Right cardiac atrium (tissue), 5 donors: Measurements from ENCODE around the gene TBC1D9. TPM values are rescaled to one million over a fixed set of nuclear protein-coding genes. Genes with fewer than 3 reads are reported as not detected.

ENCODE experiments used
- ATAC-seq, 2 donors: fragments of 200-7000 bp; cut with Tn5 transposase; one replicate each; pipeline versions ENCODE4 v1.8.0 to v1.9.1; 2020; ENCODE audit warnings: moderate library complexity in 2 of 2, mild to moderate bottlenecking in 1 of 2
- DNase-seq, 3 donors: peaks; one replicate each; pipeline ENCODE4 v3.0.0-alpha.2; 2020
- H3K27ac ChIP-seq: one replicate; pipeline ENCODE4 v1.5.1; 2013; ENCODE audit warnings: mild to moderate bottlenecking, low read length, control low read depth, moderate library complexity
- H3K27me3 ChIP-seq: one replicate; pipeline ENCODE4 v1.6.1; 2013; ENCODE audit not compliant: control insufficient read depth, insufficient read depth
- H3K4me1 ChIP-seq: one replicate; pipeline ENCODE4 v1.6.1; 2013; ENCODE audit warnings: low read length; ENCODE audit not compliant: control insufficient read depth, insufficient read depth
- H3K4me3 ChIP-seq: one replicate; pipeline ENCODE4 v1.5.1; 2013; ENCODE audit warnings: low read length, control low read depth
- H3K9me3 ChIP-seq: one replicate; pipeline ENCODE4 v1.6.1; 2013; ENCODE audit warnings: low read length; ENCODE audit not compliant: control insufficient read depth
- WGBS: extraction: QIAGEN DNeasy Blood & Tissue Kit; methylation state at CpG from one replicate; pipeline ENCODE4 v1.1.7; 2013; 5-methylcytosine and 5-hydroxymethylcytosine counted together
- intact Hi-C, 4 donors: fragments of 100-400 bp; cut with DNase I; formaldehyde crosslinking; loops; one replicate each; pipeline versions ENCODE4 v1.11.0 to v1.14.0; 2022 to 2023
- polyA plus RNA-seq: library from polyadenylated mRNA; stranded (reverse); fragments of 200-250 nt; gene quantifications from one replicate; pipeline ENCODE4 v1.2.3, GENCODE V29; 2013
- total RNA-seq, 4 donors: library from RNA; stranded (reverse); fragmentation: NEBNext Ultra II Directional; extraction: Animal tissue kit (Norgen Biotek cat#: 25700); gene quantifications; one replicate each; pipeline ENCODE4 v1.2.1, GENCODE V29; 2021
- donor health status: healthy with polysubstance abuse.
- donor health status: DM: no; HTN: yes; CAD: no.
- donor health status: DM: no; HTN: no; CAD: no.
- donor health status: DM: no; HTN: yes; CAD: no; lungs with severe emphysema.
- donor health status: DM: yes; HTN: yes; CAD: no.

Gene TBC1D9
- total and polyA plus RNA-seq, 5 donors, result 5.1 to 13.6 (median 12.7) TPM

- Histone ChIP-seq H3K9me3 (no peaks in the 10 kb centered on the region), H3K27me3 (no peaks in the 10 kb centered on the region), H3K4me3 (no peak overlapping the region), H3K27ac (no peak overlapping the region), H3K4me1 (no peaks in the 10 kb centered on the region)
- WGBS, result 43% methylated on average over 3 of the region's 3 CpGs
- intact Hi-C loops, result no loop called here
- ATAC-seq (no peak), DNase-seq (no peak)
Observed at GRCh38 chr4:140781596-140781995, 25.4 kb upstream of the TBC1D9 start.

- Histone ChIP-seq H3K4me1 (no peaks in the 10 kb centered on the region), H3K4me3 (no peak overlapping the region), H3K9me3 (no peaks in the 10 kb centered on the region), H3K27me3 (no peaks in the 10 kb centered on the region), H3K27ac (no peak overlapping the region)
- DNase-seq, result no peak
- intact Hi-C loops, result no loop called here
- WGBS, result 75% methylated on average over 2 of the region's 2 CpGs
- ATAC-seq, result no peak
Observed at GRCh38 chr4:140777894-140778293, 21.7 kb upstream of the TBC1D9 start.

DNA sequence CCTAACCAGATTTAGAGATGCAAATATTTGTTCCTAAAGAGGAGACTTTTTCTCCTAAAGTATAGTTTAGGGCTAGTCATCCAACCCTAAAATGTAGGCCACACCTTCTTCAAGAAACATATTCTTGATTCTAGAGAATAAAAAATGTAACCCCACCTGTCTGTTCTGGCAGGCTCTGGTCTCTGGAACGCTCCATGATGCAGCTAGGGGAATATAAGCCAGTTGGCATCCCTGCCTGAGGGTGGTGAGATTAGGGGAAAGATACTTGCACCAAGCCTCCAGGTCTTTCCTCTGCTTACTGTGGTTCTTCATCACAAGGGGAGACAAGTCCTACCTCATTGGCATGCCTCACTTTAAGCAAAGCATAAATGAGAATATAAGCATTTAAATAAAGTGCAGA is 21.2 kb upstream of the TBC1D9 start:
- WGBS, result 73% methylated on average over 1 of the region's 1 CpG
- no peaks in the 10 kb centered on the region for H3K9me3 ChIP-seq
- H3K27ac ChIP-seq, result no peak overlapping the region
- no peaks in the 10 kb centered on the region for H3K27me3 ChIP-seq
- intact Hi-C loops, result no loop called here
- H3K4me1 ChIP-seq, result no peaks in the 10 kb centered on the region
- DNase-seq (no peak), ATAC-seq (no peak)
- no peak overlapping the region for H3K4me3 ChIP-seq

DNA sequence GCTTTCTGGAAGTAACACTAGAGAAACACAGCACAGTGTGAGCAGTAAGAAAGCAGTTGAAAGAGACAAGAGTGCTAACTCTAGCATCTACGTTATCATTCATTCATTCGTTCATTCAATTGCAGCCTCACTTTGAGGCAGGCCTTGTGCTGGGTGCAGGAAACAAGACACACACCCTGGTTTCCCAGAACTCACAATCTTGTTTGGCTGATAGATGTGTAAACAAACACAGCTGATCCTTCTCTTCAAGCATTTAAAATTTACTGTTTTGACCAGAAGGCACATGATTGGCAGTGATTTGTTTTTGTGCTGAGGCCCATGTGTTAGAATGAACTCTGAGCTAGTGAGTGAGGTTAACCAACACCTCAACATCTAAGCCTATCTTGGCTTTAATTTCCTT is 20.4 kb upstream of the TBC1D9 start:
- no peak overlapping the region for H3K4me3 ChIP-seq
- intact Hi-C loops, result no loop called here
- H3K27ac ChIP-seq, result no peak overlapping the region
- no peak for ATAC-seq
- no peaks in the 10 kb centered on the region for H3K4me1 ChIP-seq
- H3K27me3 ChIP-seq, result no peaks in the 10 kb centered on the region
- H3K9me3 ChIP-seq, result no peaks in the 10 kb centered on the region
- WGBS, result 60% methylated on average over 2 of the region's 2 CpGs
- no peak for DNase-seq

DNA sequence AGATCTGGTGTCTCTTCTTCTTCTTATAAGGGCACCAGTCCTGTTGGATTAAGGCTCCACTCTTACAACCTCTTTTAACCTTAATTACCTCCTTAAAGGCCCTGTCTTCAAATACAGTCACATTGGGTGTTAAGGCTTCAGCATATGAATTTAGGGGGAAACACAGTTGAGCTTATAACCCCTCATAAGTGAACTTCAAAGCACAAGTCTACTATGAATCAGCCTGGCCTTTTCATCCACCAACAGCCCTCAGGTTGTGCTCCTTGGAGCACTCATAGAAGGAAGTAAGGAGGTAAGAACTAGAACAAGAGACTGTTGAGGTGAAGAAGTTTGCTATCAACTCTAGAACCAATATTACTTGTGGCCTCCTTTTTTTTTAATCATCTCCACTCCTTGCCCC is 18.8 kb upstream of the TBC1D9 start:
- no peak for DNase-seq
- no peaks in the 10 kb centered on the region for H3K9me3 ChIP-seq
- no peak overlapping the region for H3K4me3 ChIP-seq
- H3K4me1 ChIP-seq, result no peaks in the 10 kb centered on the region
- no peaks in the 10 kb centered on the region for H3K27me3 ChIP-seq
- H3K27ac ChIP-seq, result no peak overlapping the region
- ATAC-seq, result no peak
- intact Hi-C loops, result no loop called here

- no peak for ATAC-seq
- intact Hi-C loops, result no loop called here
- no peak for DNase-seq
- Histone ChIP-seq H3K4me3 (no peak overlapping the region), H3K27ac (no peak overlapping the region), H3K27me3 (no peaks in the 10 kb centered on the region), H3K9me3 (no peaks in the 10 kb centered on the region), H3K4me1 (no peaks in the 10 kb centered on the region)
- WGBS, result 92% methylated on average over 6 of the region's 6 CpGs
Observed at GRCh38 chr4:140774510-140774909, 18.3 kb upstream of the TBC1D9 start.

DNA sequence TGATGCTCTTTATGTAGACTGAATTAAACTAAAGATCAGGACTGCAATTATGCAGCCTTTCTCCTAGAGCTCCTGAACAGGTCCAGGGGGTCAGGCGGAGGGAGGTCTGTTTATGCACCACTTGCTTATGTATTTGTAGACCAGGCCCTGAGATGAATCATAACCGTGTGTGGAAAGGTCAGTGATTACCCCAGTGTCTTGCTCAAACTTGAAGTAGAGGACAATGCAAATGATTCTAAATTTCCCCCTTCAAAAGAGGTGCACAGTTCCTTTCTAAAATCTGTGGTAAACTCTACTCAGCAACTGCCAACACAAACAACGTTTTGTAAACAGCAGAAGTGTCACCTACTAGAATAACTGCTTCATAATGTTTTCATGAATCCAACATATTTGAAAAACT is 13.0 kb upstream of the TBC1D9 start:
- no peak for DNase-seq
- Histone ChIP-seq H3K27ac (no peak overlapping the region), H3K27me3 (no peaks in the 10 kb centered on the region), H3K4me3 (no peak overlapping the region), H3K9me3 (no peaks in the 10 kb centered on the region), H3K4me1 (no peaks in the 10 kb centered on the region)
- 79% methylated on average over 3 of the region's 3 CpGs for WGBS
- intact Hi-C loops, result loop anchor here in 1 of 4 donors (10.0 kb wide), 1 partner anchor 114 kb away; no protein-coding TSS in a partner anchor
- ATAC-seq, result no peak

DNA sequence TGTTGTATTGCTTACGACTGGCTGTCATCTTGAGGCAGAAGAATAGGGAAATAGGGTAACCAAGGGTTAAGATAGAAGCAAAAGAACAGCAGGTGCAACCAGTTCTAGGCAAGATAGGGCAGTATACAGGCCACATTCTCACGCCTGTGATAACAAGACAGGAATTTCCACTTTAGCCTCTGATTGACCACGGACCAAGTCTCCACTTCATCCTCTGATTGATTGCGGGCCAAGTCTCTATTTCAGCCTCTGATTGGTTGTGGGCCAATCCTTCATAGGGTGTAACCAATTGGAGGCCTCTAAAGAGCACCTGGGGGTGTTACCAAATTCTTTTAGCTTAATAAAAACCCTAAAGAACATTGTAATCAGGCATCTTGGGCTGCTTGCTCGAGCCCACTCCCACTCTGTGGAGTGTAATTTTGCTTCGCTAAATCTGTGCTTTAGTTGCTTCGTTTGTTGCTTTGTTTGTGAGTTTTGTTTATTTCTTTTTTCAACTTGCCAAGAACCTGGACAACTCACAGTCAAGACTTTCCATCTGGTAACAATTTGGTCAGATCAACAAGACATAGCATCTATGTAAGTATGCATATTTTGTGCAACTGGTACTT is 8.7 kb upstream of the TBC1D9 start:
- peak in 1 of 2 donors; percentile 67 for ATAC-seq
- H3K9me3 ChIP-seq, result no peaks in the 10 kb centered on the region
- H3K27me3 ChIP-seq, result no peaks in the 10 kb centered on the region
- intact Hi-C loops, result loop anchor here in 1 of 4 donors (10.0 kb wide), 1 partner anchor 110 kb away; no protein-coding TSS in a partner anchor
- H3K4me1 ChIP-seq, result no peaks in the 10 kb centered on the region
- no peak for DNase-seq
- WGBS, result 74% methylated on average over 7 of the region's 7 CpGs
- no peak overlapping the region for H3K4me3 ChIP-seq
- no peak overlapping the region for H3K27ac ChIP-seq

- 88% methylated on average over 3 of the region's 3 CpGs for WGBS
Observed at GRCh38 chr4:140762202-140762601, 6.0 kb upstream of the TBC1D9 start.

GRCh38 chr4:140757232-140757630 is 1.0 kb upstream of the TBC1D9 start:
- ATAC-seq, result no peak
- 11% methylated on average over 3 of the region's 3 CpGs for WGBS
- Histone ChIP-seq H3K9me3 (no peaks in the 10 kb centered on the region), H3K27ac (peak overlapping the region; percentile 94), H3K4me3 (peak overlapping the region; percentile 70), H3K27me3 (no peaks in the 10 kb centered on the region), H3K4me1 (no peaks in the 10 kb centered on the region)
- intact Hi-C loops, result loop anchor here in 1 of 4 donors (10.0 kb wide), 1 partner anchor 112 kb away; no protein-coding TSS in a partner anchor
- DNase-seq, result no peak

More at GRCh38 chr4:140762202-140762601, 6.0 kb upstream of the TBC1D9 start:
- Histone ChIP-seq H3K9me3 (no peaks in the 10 kb centered on the region), H3K4me1 (no peaks in the 10 kb centered on the region), H3K27me3 (no peaks in the 10 kb centered on the region), H3K4me3 (no peak overlapping the region), H3K27ac (no peak overlapping the region)
- intact Hi-C loops, result loop anchor here in 1 of 4 donors (10.0 kb wide), 1 partner anchor 107 kb away; no protein-coding TSS in a partner anchor
- ATAC-seq (no peak), DNase-seq (no peak)

GRCh38 chr4:140755774-140756318 is 339 bp downstream of the TBC1D9 start:
- H3K4me1 ChIP-seq, result no peaks in the 10 kb centered on the region
- H3K4me3 ChIP-seq, result peak overlapping the region; percentile 70
- H3K9me3 ChIP-seq, result no peaks in the 10 kb centered on the region
- no peaks in the 10 kb centered on the region for H3K27me3 ChIP-seq
- under 1% methylated on average over 74 of the region's 74 CpGs for WGBS
- peak overlapping the region; percentile 94 for H3K27ac ChIP-seq
- ATAC-seq (peak; percentile 60 to 67), DNase-seq (peak; percentile 69 to 86 (median 83))
- intact Hi-C loops, result loop anchor here in 1 of 4 donors (10.0 kb wide), 1 partner anchor 111 kb away; no protein-coding TSS in a partner anchor
